Adipocyte (in vitro differentiated cells): Measurements from ENCODE around the gene EFL1.

Source experiments
- DNase-seq: peaks from one replicate; pipeline ENCODE4 v3.0.0-alpha.2; 2015; ENCODE audit warnings: low read depth
- H3K27me3 ChIP-seq: replicated peaks from 2 replicates; pipeline ENCODE4 v1.7.0; 2013; ENCODE audit warnings: mild to moderate bottlenecking, low read length, moderate library complexity; ENCODE audit not compliant: control insufficient read depth, insufficient read depth
- H3K36me3 ChIP-seq: 2 replicates; pipeline ENCODE4 v1.7.0; 2013; ENCODE audit warnings: low read length, mild to moderate bottlenecking, moderate library complexity; ENCODE audit not compliant: control insufficient read depth, insufficient read depth, severe bottlenecking
- H3K4me1 ChIP-seq: 2 replicates; pipeline ENCODE4 v1.7.0; 2013; ENCODE audit warnings: mild to moderate bottlenecking, low read length, moderate library complexity; ENCODE audit not compliant: control insufficient read depth, insufficient read depth
- H3K4me3 ChIP-seq: 2 replicates; pipeline ENCODE4 v1.7.0; 2013; ENCODE audit warnings: mild to moderate bottlenecking, low read length, moderate library complexity
- H3K9ac ChIP-seq: 2 replicates; pipeline ENCODE4 v1.7.0; 2013; ENCODE audit warnings: mild to moderate bottlenecking, low read length, moderate library complexity
- H3K9me3 ChIP-seq: 2 replicates; pipeline ENCODE4 v1.7.0; 2013; ENCODE audit warnings: mild to moderate bottlenecking, low read length, moderate library complexity; ENCODE audit not compliant: control insufficient read depth

Gene EFL1

GRCh38 chr15:82177291-82178010 is 85.1 kb downstream of the EFL1 start:
- H3K36me3 ChIP-seq = no peaks in the 10 kb centered on the region
- no peaks in the 10 kb centered on the region for H3K9me3 ChIP-seq
- no peak overlapping the region for H3K9ac ChIP-seq
- peak; percentile 51 for DNase-seq
- H3K27me3 ChIP-seq = no peaks in the 10 kb centered on the region
- peaks cover 31% of the 10 kb centered on the region for H3K4me1 ChIP-seq
- H3K4me3 ChIP-seq = peak overlapping the region; percentile 9

GRCh38 chr15:82176542-82176941 is 86.0 kb downstream of the EFL1 start:
- H3K36me3 ChIP-seq = no peaks in the 10 kb centered on the region
- H3K9ac ChIP-seq = no peak overlapping the region
- no peak overlapping the region for H3K4me3 ChIP-seq
- no peak for DNase-seq
- H3K4me1 ChIP-seq = peaks cover 24% of the 10 kb centered on the region
- H3K9me3 ChIP-seq = no peaks in the 10 kb centered on the region
- H3K27me3 ChIP-seq = no peaks in the 10 kb centered on the region

DNA sequence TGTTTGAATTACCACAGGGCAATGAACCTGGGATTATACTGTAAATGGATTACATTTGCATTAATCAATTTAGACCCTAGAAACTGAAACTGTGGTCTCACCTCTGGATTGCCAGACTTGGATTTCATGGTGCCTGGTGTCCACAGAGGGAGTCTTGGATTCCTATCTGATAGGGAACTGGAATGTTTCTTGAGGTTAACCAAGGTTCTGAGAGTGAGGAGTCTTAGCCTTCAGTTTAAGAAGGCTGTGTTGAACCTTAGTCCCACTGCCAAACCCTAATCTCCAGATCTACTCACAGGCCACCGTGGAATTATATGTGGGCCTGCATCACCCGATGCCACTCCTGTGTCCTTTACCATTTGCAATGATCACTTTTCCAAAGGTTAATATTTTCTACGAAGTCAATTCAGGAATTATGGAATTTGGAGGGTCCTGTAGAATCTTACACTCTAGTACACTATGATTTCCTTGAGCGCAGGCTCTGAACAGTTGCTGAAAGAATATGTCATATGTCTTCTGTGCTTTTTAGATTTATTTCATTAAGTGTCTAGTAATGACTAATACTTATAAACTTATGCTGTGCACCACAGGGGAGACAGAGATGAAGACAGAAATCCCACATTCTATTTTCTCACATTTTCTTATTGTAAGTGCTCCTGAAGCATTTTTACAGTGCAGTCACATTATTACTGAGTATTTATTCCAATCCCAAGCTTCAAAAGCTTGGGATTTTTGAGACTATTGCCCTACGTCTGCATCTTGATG is 87.9 kb downstream of the EFL1 start:
- H3K36me3 ChIP-seq = no peaks in the 10 kb centered on the region
- no peak overlapping the region for H3K4me3 ChIP-seq
- no peaks in the 10 kb centered on the region for H3K27me3 ChIP-seq
- H3K4me1 ChIP-seq = peaks cover 19% of the 10 kb centered on the region
- H3K9ac ChIP-seq = no peak overlapping the region
- H3K9me3 ChIP-seq = no peaks in the 10 kb centered on the region
- DNase-seq = no peak

DNA sequence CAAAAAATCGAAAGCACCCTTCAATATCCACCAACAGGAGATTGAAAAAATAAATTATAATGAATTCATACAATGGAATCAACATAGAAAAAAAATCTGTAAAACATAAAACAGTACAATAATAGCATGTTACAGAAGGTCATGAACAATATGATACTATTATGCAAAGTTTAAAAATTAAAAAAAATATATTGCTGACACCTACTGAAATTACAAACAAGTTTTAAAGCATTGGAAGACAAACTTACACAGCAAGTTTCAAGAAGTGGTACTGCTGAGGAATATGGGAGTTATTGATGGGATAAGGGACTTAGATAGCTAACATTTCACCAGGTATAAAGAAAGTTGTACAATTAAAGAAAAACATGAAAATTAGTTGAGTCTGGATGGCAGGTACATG is 89.4 kb downstream of the EFL1 start:
- no peak overlapping the region for H3K4me3 ChIP-seq
- no peak overlapping the region for H3K9ac ChIP-seq
- no peaks in the 10 kb centered on the region for H3K36me3 ChIP-seq
- no peak for DNase-seq
- peaks cover 14% of the 10 kb centered on the region for H3K4me1 ChIP-seq
- no peaks in the 10 kb centered on the region for H3K27me3 ChIP-seq
- no peaks in the 10 kb centered on the region for H3K9me3 ChIP-seq

DNA sequence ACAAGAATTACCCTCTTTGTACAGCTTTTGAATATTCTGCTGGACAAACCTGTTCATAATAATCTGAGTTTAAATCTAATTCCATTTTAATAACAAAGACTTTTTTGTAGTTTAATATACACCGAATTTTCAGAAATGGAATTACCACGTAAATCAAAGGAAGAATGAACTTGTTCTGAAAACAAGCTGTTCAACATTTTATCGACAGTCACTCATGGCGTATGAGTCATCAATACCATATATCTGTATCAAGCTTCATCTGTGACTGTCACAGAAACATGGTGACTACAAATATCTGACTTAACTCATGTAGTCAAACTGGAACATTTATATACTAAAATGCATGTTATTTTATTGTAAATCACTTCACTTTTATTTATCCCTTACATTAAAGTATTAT is 90.0 kb downstream of the EFL1 start:
- no peaks in the 10 kb centered on the region for H3K27me3 ChIP-seq
- no peaks in the 10 kb centered on the region for H3K36me3 ChIP-seq
- no peak overlapping the region for H3K9ac ChIP-seq
- no peak for DNase-seq
- H3K9me3 ChIP-seq = no peaks in the 10 kb centered on the region
- H3K4me1 ChIP-seq = peaks cover 8% of the 10 kb centered on the region
- H3K4me3 ChIP-seq = no peak overlapping the region

GRCh38 chr15:82168757-82169156 is 93.8 kb downstream of the EFL1 start:
- Histone ChIP-seq H3K9me3 (no peaks in the 10 kb centered on the region), H3K4me3 (no peak overlapping the region), H3K36me3 (peaks cover under 1% of the 10 kb centered on the region), H3K4me1 (peaks cover 4% of the 10 kb centered on the region), H3K9ac (no peak overlapping the region), H3K27me3 (no peaks in the 10 kb centered on the region)
- DNase-seq = no peak

DNA sequence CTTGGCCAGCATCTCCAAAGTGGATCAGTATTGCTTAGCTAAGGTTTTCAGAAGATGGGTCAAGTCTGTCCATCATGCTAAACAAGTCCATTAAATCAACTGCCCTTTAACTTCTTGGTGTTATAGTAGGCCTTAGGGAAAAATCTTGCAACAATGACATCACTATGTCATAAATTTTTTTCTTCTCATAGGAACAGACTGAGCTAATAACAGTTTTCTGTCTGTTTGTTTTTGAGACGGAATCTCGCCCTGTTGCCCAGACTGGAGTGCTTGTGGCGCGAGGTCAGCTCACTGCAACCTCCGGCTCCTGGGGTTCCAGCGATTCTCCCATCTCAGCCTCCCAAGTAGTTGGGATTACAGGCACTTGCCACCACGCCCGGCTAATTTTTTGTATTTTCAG is 94.2 kb downstream of the EFL1 start:
- peaks cover 5% of the 10 kb centered on the region for H3K36me3 ChIP-seq
- no peaks in the 10 kb centered on the region for H3K27me3 ChIP-seq
- no peak overlapping the region for H3K9ac ChIP-seq

GRCh38 chr15:82165948-82166376 is 96.6 kb downstream of the EFL1 start:
- no peaks in the 10 kb centered on the region for H3K9me3 ChIP-seq
- H3K36me3 ChIP-seq = peaks cover 16% of the 10 kb centered on the region
- no peaks in the 10 kb centered on the region for H3K27me3 ChIP-seq
- no peak overlapping the region for H3K4me3 ChIP-seq
- H3K9ac ChIP-seq = no peak overlapping the region
- H3K4me1 ChIP-seq = peaks cover 4% of the 10 kb centered on the region
- DNase-seq = peak; percentile 8

More for the DNA sequence above, 94.2 kb downstream of the EFL1 start:
- Histone ChIP-seq H3K9me3 (no peaks in the 10 kb centered on the region), H3K4me1 (peaks cover 4% of the 10 kb centered on the region), H3K4me3 (no peak overlapping the region)
- DNase-seq = no peak

GRCh38 chr15:82159922-82160321 is 102.6 kb downstream of the EFL1 start:
- peak; percentile 73 for DNase-seq
- Histone ChIP-seq H3K9me3 (no peaks in the 10 kb centered on the region), H3K27me3 (no peaks in the 10 kb centered on the region), H3K36me3 (peaks cover 33% of the 10 kb centered on the region), H3K4me1 (peaks cover 7% of the 10 kb centered on the region), H3K4me3 (no peak overlapping the region), H3K9ac (no peak overlapping the region)

GRCh38 chr15:82158811-82159210 is 103.7 kb downstream of the EFL1 start:
- H3K4me3 ChIP-seq = no peak overlapping the region
- H3K27me3 ChIP-seq = no peaks in the 10 kb centered on the region
- no peak for DNase-seq
- peaks cover 33% of the 10 kb centered on the region for H3K36me3 ChIP-seq
- H3K4me1 ChIP-seq = peaks cover 7% of the 10 kb centered on the region
- no peaks in the 10 kb centered on the region for H3K9me3 ChIP-seq
- H3K9ac ChIP-seq = no peak overlapping the region

- no peak overlapping the region for H3K4me3 ChIP-seq
- no peaks in the 10 kb centered on the region for H3K9me3 ChIP-seq
- no peaks in the 10 kb centered on the region for H3K27me3 ChIP-seq
- peaks cover 18% of the 10 kb centered on the region for H3K36me3 ChIP-seq
- H3K9ac ChIP-seq = no peak overlapping the region
- no peak for DNase-seq
- H3K4me1 ChIP-seq = peaks cover 14% of the 10 kb centered on the region
Measured at GRCh38 chr15:82150645-82151044, 111.9 kb downstream of the EFL1 start.
